ENCODE data around the gene CTNNBL1.

Gene CTNNBL1

DNA sequence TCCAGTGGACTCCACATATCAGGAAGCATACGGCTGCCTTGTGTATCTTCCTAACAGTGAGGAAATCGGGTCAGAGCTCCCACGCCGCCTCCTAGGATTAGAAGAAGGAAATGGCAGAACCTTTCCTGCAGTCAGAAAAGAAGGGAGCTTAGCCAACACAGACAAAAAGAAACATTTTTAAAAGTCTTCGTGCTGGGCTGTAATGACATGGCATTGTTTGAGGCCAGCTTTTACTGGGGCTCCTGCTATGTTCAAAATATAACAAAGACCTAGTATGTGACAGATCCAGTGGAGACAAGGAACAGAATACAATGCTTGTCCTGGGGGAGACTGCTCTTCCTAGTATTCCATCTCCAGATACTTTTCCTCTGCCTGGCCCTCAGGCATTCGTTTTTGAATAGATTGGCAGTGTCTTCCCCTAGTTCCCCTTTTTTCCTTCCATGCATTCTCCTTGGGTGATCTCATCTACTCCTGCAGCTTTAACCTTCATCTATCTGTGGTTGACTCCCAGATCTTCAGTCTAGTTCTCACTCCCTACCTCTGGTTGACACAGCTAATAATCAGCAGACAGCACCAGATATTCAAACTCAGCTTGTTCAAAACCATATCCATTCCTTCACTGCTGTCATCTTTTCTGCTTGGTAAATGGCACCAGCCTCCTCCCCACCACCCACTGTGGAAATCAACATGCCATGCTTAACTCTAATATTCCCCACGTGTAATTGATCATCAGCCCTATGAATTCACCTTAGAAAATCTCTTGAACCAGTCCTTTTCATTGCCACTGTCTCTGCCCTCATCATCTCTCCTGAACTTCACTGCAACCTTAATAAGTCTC, 114.6 kb downstream of the CTNNBL1 start:
- in situ Hi-C loops (cut with MboI; ENCODE audit: low sequenced_read_pairs) = no loop called here

DNA sequence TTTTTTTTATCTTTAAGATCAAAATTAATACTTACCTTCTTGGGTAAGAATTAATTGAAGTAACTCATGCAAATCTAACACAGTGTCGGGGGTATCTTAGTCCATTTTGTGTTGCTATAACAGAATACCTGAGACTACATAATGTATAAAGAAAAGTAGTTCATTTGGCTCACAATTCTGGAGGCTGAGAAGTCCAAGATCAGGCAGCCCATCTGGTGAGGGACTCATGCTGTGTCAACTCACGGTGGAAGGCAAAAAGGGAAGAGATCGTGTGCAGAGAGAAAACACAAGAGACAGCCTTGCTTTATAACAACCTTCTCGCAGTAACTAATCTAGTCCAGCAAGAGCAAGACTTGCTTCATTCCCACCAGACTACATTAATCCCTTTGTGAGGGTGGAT, 116.2 kb downstream of the CTNNBL1 start:
- in situ Hi-C loops (cut with MboI; ENCODE audit: low sequenced_read_pairs) = no loop called here

DNA sequence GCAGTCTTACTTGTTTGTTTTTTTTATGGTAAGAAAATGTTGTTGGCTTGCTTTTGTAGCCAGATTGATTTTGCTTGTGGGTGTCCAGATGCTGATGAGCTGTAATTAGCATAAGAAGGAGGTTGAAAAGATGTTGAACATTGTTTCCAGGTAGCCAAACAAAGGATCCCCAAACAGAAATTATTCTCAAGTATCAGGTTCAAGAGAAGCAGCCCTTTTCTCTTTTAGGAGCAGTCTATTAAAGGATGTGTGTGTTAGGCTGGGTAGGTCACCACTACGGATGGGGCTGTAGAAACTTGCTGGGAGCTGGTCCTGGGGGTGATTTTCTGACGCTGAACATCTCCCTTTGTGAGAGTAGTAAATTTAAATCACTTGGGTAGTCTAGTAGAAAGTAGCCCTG, 122.2 kb downstream of the CTNNBL1 start:
- in situ Hi-C loops (cut with MboI; ENCODE audit: low sequenced_read_pairs) = no loop called here

DNA sequence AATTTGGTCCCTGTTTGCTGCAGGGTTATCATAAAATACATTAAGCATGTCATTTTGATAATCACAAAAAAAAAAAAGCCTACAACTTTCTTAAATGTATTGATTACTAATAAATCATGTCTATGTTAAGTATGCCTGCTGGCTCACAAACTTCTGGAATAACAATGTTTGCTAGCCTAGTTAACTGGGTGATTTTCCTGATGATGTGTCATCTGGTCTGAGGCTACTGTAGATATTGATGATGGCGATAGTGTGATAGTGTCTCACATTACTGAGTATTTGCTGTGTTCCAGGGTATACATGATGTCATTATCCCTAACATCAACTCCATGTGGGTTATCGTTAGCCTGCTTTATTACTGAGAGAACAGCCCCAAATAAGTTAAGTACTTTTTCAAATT, 122.9 kb downstream of the CTNNBL1 start:
- in situ Hi-C loops (cut with MboI; ENCODE audit: low sequenced_read_pairs) = no loop called here

DNA sequence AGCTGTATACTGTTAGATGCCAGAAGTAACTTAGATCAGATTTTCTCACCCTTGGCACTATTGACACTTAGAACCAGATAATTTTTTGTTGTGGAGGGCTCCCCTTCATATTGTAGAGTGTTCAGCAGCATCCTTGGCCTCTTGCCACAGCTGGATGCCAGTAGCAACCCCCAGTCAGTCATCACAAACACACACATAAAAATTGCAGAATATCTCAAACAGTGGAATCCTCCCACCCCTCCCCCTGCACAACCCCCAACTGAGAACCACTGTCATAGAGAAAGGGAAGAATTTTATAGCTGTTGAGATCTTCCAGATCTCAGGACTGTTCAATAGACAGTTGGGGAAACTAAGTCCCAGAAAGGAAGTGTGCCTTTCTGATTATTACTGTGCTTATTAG, 127.9 kb downstream of the CTNNBL1 start:
- in situ Hi-C loops (cut with MboI; ENCODE audit: low sequenced_read_pairs) = no loop called here

DNA sequence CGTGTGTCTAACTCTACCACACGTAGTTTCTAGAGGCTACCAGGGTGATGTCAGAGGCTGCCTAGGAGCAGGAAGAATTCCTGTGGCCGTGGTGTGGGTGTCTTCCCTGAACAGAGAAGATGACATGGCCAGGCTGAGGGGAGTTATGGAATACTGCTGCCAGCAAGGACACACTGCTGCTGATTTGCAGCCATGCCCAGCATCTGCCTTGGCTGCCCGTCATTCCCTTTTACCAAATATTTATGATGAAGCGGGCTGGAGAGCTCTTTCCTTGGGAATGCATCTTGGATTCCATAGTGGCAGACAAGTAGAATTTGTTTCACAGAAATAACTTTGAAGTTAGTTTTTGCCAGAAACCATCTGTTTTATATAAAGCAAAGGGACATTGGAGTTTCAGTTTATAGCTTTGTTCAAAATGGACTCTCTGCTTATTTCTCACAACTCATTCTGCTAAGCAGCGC, 128.3 kb downstream of the CTNNBL1 start:
- in situ Hi-C loops (cut with MboI; ENCODE audit: low sequenced_read_pairs) = no loop called here

DNA sequence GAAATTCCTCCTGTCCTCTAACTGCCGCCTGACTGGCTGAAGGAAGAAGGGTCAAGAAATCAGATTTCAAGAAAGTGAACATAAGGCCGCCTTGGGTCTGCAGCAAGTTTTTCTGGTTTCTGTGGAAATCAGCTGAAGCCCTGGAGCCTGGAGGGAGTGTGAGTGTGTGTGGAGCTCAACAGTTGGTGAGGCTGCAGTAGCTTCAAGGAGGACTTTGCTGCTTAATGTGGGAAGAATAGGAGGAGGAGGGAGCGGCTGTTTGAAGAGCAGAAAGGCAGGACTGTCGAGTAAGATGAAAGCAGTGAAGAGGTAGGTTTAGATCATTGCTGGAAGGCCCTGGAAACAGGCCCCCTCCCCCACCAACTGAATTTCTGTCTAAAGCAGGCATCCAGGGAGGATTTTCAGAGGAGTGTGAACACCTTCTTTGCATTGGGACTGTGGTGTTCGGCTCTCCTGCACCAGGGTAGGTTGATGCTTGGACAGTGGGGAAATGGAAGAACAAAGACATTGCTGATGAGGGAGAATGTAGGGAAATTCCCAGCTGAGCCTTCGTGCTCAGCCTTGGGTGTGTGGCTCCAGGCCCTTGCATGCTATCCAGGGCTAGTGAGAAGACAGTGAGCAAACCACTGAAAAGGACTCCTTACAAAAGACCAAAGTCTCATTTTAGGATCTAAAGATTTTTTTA, 129.6 kb downstream of the CTNNBL1 start:
- in situ Hi-C loops (cut with MboI; ENCODE audit: low sequenced_read_pairs) = no loop called here

DNA sequence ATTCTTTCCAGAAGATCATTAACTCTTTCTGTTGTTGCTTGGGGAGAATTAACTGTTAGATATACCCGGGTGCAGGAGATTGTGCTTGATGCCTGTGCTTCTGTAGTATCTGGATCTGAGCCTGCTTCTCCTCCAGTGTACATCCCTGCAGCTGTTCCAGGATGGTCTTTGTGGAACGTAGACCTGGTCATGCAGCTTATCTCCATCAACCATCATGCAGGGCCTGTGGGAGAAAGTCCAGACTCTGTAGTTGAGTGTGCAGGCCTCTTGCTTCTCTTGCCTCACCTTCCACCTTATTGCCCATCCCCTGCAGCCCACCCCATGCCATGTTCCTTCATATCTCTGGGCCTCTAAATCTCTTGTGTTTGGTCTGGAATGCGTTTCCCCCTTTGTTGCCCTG, 133.8 kb downstream of the CTNNBL1 start:
- in situ Hi-C loops (cut with MboI; ENCODE audit: low sequenced_read_pairs) = no loop called here

DNA sequence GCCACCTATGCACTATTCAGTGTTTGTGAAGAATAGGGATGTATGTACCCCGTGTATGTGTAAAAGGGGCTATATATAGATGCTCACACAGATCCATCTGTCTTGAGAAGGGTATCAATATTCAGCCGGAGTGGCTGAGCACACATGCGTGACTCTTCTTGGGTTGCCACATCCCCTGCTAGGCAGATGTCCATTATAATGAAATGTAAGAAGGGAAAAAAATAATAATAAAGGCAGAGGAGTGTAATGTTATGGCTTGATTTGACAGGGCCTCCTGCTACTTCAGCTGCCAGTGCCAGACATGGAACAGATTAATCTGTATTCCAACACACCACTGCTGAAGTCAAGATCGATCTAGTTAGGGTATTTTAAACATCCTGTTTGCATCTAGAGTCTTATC, 134.9 kb downstream of the CTNNBL1 start:
- in situ Hi-C loops (cut with MboI; ENCODE audit: low sequenced_read_pairs) = no loop called here

DNA sequence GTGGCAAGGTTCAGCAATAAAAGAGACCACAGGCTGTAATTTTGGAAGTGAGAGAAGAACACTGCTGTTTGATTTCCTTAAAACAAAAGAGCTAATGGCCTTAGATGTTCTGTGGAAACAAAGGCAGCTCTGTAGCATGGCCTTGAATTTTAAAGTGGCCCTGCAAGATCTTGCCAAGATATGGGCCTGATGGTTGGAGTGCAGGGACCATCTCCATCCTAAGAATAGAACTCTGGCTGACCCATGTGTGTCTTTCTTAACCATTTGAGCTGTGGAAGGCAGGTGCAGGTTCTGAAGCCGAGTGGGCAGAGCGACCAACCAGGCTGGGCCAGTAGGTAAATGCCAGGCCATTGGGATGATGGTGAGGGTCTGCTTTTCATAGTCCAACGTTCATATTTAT, 135.3 kb downstream of the CTNNBL1 start:
- in situ Hi-C loops (cut with MboI; ENCODE audit: low sequenced_read_pairs) = no loop called here

DNA sequence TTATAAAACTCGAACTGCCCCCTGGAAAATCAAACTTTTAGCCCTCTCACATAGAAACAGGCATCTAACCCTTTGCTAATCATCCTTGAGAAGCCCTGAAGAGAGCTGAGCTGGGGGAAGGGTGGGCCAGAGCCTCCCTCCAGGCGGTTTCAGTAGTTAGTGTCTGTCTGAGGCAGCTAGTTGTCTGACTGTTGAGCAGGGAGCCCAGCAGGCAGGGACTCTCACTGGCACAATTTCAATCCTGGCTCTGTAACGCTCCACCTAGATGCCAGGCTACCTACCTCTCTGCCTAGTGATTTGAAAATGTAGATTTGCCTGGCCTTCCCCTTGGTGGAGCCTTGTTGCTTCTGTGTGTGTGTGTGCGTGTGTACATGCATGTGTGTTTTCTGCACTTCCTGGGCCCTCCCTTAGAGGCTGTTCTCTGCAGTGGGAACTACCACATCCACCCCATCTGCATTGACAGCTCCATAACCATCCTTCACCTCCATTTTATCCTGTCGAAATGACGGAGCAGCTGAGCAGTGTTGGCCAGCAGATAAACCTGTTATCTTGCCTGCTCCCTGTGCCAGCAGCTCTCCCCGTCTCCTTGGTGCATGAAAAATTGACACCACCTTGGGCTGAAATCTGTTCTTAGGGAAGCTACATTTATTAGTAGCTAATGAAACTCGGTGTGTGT, 139.5 kb downstream of the CTNNBL1 start:
- in situ Hi-C loops (cut with MboI; ENCODE audit: low sequenced_read_pairs) = no loop called here

DNA sequence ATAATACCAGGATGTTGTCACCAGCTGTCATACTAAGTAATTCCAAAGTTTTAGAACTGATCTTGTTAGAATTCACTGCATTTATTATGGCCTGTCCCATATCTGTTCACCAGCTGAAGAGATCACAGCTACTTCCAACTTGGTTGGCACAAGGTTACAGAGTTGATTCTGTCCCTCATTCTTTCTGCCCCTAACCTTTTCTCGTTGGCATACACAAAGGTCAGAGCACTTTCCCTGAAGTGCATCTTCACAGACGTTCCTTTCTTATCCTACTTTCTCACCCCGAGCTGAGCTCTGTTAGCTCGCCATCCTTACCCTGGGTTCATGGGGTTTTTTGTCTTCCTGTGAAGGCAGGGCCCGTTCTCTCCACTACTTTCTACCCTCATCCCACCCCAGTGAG, 143.1 kb downstream of the CTNNBL1 start:
- in situ Hi-C loops (cut with MboI; ENCODE audit: low sequenced_read_pairs) = no loop called here

DNA sequence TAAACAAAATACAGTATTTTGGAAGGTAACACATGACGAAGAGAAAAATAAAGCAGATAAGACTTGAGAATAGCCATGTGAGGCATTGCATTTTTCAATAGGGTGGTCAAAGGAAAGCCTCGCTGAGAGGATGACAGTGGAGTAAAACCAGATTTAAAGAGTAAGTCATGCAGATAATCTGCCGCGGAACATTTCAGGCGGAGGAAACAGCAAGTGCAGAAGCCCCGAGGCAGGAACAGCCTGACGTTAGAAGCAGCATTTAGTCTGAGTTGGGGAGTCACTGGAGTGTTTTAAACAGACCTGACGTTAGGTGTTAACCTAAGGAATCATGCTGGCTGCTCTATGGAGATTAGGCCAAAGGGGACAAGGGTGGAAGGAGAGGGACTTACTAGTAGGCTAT, 144.1 kb downstream of the CTNNBL1 start:
- in situ Hi-C loops (cut with MboI; ENCODE audit: low sequenced_read_pairs) = no loop called here

DNA sequence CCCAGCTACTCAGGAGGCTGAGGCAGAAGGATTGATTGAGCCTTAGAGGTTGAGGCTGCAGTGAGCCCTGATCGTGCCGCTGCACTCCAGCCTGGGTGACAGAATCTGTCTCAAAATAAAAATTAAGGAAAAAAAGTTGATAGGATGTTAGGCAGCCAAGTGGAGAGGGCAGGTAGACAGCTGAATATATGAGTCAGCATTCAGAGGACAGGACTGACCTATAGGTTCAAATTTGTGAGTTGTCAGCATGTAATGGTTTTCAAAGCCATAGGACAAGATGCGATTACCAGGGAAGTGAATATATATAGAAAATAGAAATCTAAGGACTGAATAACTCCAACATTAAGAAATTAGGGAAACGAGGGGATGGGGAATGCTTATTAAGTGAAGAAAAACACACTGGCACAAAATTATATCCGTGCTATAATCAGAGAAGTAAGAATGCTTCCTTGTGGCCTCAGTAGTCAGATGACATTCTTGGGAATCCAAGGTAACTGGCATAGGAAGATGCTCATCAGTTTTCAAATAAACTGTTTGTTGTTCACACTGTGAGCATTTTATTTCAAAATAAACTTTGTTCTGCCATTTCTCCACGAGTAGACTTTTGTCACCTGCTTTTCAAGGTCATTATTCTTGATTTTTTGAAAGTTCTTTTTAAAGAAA, 145.1 kb downstream of the CTNNBL1 start:
- in situ Hi-C loops (cut with MboI; ENCODE audit: low sequenced_read_pairs) = no loop called here

DNA sequence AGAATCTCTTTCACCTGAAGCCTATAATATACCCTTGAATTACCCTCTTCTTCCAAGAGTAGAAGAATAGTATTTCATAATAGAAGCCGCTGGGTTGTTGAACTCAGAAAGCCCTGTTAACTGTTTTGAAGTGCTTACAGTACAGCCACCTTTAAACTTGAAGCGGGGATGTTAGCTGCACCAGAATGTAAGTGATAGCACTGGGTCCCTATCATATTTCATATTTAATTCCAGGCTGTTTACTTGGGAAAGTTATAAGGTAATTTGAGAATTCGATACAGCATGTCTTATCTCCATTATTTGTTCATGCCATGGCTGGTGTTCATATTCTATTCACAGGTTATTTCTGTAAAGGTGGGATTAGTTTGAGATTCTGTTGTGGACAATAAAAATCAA, 145.6 kb downstream of the CTNNBL1 start:
- in situ Hi-C loops (cut with MboI; ENCODE audit: low sequenced_read_pairs) = no loop called here

DNA sequence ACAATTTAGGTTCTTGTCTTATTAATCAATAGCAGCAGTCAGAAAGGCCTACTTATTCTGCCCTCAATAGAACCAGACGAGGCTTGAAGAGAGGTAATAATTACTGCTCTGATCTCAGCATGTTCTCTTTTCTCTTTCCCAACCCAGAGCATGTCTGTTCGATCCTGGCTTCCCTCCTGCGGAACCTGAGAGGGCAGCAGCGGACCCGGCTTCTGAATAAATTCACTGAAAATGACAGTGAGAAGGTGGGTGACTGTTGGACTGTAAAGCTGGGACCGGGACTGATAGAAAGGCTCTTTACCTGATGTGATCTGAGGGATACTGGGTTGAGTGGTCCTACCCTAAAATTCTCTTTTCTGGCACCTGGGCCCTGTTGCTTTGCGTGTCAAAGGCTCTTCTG, 146.1 kb downstream of the CTNNBL1 start:
- in situ Hi-C loops (cut with MboI; ENCODE audit: low sequenced_read_pairs) = no loop called here

DNA sequence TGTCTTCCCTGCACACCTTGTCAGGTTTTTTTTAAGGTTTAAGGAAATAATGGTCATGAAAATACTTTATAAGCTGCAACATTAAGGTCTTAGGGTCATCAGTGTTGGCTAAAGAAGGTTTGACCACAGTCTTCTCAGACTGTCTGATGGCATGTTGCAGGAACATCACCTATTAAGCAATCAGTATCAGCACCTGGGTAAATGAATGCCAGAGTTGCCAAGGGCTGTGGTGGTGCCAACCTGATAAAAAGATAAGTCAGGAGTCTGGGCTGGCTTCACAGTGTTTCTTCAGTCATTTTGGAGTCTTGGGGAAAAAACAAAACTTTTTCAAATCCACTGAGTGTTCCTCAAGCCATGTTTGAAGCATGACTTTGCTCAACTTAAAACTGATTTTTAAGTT, 147.6 kb downstream of the CTNNBL1 start:
- in situ Hi-C loops (cut with MboI; ENCODE audit: low sequenced_read_pairs) = no loop called here

DNA sequence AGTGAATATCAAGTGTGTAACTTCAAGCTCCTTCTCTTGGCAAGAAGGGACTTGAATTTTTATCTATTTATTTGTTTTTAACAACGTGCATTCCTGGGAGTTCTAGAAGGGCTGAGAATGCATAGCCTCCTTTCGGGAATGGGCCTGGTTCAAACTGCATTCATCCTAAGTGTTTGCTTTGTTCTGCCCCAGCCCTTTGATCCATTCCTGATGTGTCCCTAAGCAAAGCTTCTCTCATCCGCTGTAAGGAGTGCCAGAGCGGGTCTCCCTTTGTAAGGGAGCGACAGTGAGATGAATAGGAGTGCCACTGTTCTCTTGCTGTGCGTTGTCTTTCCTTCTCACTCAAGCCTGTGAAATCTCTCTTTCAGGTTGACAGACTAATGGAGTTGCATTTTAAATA, 148.1 kb downstream of the CTNNBL1 start:
- in situ Hi-C loops (cut with MboI; ENCODE audit: low sequenced_read_pairs) = no loop called here

DNA sequence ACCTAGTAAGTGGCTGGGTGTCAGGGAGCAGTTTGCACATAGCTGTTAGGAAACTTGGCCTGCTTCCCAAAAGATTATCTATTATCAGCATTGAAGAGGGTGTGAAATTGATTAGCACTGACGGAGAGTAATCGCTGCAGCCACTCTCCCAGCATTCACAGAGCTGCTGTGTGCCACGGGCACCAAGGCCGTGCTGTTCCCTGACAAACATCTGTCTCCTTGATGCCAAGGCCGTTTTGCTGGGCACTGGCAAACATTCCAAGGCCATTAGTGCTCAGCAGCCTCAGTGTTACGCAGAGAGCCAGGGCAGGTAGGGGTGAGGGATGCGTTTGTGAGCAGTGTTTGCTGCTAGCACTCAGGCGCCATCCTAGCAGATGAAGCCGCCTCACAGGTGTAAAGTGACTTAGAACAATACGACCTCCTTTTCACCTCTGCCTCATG, 151.4 kb downstream of the CTNNBL1 start:
- in situ Hi-C loops (cut with MboI; ENCODE audit: low sequenced_read_pairs) = no loop called here

DNA sequence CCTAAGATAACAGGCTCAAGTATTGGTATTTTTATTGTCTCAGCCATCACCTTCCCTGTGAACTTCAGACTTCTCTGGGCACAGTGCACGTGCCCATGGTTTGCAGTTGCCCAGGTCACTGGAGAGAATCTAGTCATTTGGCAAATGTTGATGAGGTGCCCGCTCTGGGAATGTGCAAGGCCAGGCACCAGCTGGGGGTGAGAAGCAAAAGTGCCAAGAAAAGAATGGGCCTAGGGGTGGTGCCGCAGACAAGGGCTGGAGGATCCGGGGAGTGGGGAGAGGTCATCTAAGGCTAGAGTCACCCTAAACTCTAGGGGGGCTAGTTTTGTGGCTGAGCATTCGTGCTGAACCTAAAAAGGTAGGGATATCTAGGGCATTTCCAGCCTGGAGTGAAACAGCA, 152.0 kb downstream of the CTNNBL1 start:
- in situ Hi-C loops (cut with MboI; ENCODE audit: low sequenced_read_pairs) = no loop called here

DNA sequence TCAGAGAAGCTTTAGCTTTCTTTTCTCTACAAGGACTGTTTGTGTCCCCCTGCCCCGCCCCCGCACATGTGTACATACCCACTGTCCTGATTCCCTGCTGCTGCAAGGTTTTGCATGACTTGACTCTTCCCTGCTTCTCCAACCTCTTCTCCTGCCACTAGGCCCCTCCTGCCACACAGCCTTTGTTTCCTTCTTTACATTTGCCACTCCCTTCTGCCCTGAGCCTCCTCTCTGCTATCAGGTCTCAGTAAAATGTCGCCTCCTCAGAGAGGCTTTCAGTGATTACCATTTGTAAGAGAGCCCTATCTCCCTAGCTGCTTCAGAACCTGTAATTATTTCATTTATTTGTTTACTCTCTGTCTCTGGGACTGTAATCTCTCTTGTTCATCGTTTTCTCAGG, 152.7 kb downstream of the CTNNBL1 start:
- in situ Hi-C loops (cut with MboI; ENCODE audit: low sequenced_read_pairs) = no loop called here

Data from HL-60/S4 treated with retinoic acid at 250 ng/mL for 4 days and 3 days (cell line).